SU-DHL-6 (cell line): ENCODE data around the gene OPTN.

ENCODE experiments used
- CTCF ChIP-seq: fragments of 200-600 bp; sonication (generic); IDR thresholded peaks from one replicate; pipeline ENCODE4 v1.5.1; 2017; ENCODE audit warnings: antibody characterized with exemption, mild to moderate bottlenecking, low read length, moderate library complexity; ENCODE audit not compliant: insufficient read depth, poor library complexity, severe bottlenecking
- EZH2phosphoT487 ChIP-seq: fragments of 200-600 bp; sonication (generic), shearing (Covaris generic); conservative IDR thresholded peaks from 2 replicates; pipeline ENCODE4 v1.6.1; 2018; ENCODE audit warnings: mild to moderate bottlenecking, antibody characterized with exemption, low read length, moderate library complexity, mixed read lengths

DNA sequence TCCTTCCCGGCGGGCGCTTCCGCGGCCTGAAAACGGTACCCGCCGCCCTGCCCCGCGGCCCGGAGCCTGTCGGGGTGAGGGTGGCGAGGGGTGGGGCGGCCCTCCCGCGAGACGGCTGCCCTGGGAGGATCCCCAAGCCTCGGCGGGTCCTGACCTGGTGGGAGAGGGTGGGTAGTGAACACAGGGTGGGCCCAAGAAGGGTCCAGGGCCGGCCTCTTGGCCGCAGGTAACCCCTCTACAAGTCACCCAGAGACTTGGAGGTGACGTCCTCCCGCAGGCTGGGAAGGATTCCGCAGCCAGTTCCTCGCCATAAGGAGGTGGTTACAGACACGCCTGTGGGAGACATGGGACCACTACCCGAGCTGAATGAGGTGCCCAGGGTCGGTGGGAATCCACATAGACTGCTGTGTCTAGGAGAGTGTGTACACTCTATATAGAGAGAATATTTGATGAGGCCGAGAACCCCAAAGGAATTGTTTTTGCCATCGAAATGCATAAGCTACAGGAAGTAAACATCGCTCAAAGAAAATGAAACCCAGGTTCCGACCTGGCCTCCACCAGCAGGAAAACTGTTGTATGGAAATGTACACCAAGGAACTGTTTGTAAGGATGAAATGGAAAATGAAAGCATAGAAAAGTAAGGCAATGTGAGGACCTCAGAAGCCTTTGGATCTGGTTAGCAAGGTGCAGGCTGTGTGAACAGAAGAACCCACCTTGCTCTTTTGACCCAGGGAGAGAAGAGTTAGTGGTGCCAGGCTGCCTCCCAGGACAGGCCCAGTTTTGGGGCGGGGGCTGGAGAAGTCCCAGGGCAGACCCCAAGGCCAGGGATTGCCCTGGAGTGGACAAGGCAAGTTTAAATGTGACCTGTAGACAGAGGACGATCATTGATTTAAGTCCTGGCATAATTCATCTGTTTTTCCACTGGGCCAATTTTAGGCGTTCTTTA, 659 bp downstream of the OPTN start:
- TF ChIP-seq CTCF: no peak
- no peak for TF ChIP-seq EZH2phosphoT487
